Daoy (cell line): ENCODE results near the gene IKBKG. TPM values are rescaled to one million over a fixed set of nuclear protein-coding genes. Genes with fewer than 3 reads are reported as not detected.
"Not testable (repeated sequence)": the region's sequence is repeated elsewhere in the genome, so short reads cannot be mapped to it uniquely, and the experiment has no call there.

Experiments used
- DNase-seq: peaks from one replicate; pipeline ENCODE4 v3.0.0-alpha.2; 2015; ENCODE audit warnings: low read depth
- total RNA-seq: library from RNA; depleted of rRNA; stranded (reverse); fragments of >200 nt; shearing (Covaris generic); gene quantifications from 2 replicates; pipeline ENCODE4 v1.2.3, GENCODE V29; 2014

Gene IKBKG
- total RNA-seq, 1 experiment from 2014 or later: 28.1 TPM

GRCh38 chrX:154552112-154552806, 4.8 kb downstream of the IKBKG start:
- not testable (repeated sequence) for DNase-seq

GRCh38 chrX:154558060-154558690, 10.8 kb downstream of the IKBKG start:
- DNase-seq: not testable (repeated sequence)

GRCh38 chrX:154558896-154559295, 11.5 kb downstream of the IKBKG start:
- not testable (repeated sequence) for DNase-seq

- not testable (repeated sequence) for DNase-seq
These were observed 12.9 kb downstream of the IKBKG start for GRCh38 chrX:154560326-154560725.

GRCh38 chrX:154562295-154562694, 14.9 kb downstream of the IKBKG start:
- not testable (repeated sequence) for DNase-seq

GRCh38 chrX:154570361-154570760, 22.9 kb downstream of the IKBKG start:
- DNase-seq: not testable (repeated sequence)

- not testable (repeated sequence) for DNase-seq
These were observed 25.6 kb downstream of the IKBKG start for GRCh38 chrX:154573061-154573460.

GRCh38 chrX:154575076-154575475, 27.7 kb downstream of the IKBKG start:
- not testable (repeated sequence) for DNase-seq

GRCh38 chrX:154582994-154583393, 35.6 kb downstream of the IKBKG start:
- DNase-seq: not testable (repeated sequence)

GRCh38 chrX:154584585-154585183, 37.3 kb downstream of the IKBKG start, which contains the start of gene CTAG1A:
CTAG1A (plus strand) TSS chrX:154585133; CDS start chrX:154585207, 74 bp downstream.
- not testable (repeated sequence) for DNase-seq

GRCh38 chrX:154590415-154590814, 43.0 kb downstream of the IKBKG start:
- DNase-seq: not testable (repeated sequence)

- no peak for DNase-seq
These were observed 45.1 kb downstream of the IKBKG start for GRCh38 chrX:154592505-154592904.

- no peak for DNase-seq
These were observed 45.8 kb downstream of the IKBKG start for GRCh38 chrX:154593201-154593600.

- DNase-seq: no peak
These were observed 47.1 kb downstream of the IKBKG start for GRCh38 chrX:154594491-154594890.

- DNase-seq: no peak
These were observed 48.3 kb downstream of the IKBKG start for GRCh38 chrX:154595559-154596249.

GRCh38 chrX:154596290-154596929, 49.0 kb downstream of the IKBKG start:
- DNase-seq: peak; percentile 75

GRCh38 chrX:154597221-154597620, 49.8 kb downstream of the IKBKG start:
- DNase-seq: no peak

- DNase-seq: no peak
These were observed 51.2 kb downstream of the IKBKG start for GRCh38 chrX:154598656-154599055.

GRCh38 chrX:154599531-154599930, 52.1 kb downstream of the IKBKG start:
- no peak for DNase-seq

- peak; percentile 53 for DNase-seq
These were observed 53.4 kb downstream of the IKBKG start for GRCh38 chrX:154600759-154601374.

- DNase-seq: no peak
These were observed 54.8 kb downstream of the IKBKG start for GRCh38 chrX:154602226-154602625.
